ENCODE results near the gene TBC1D9.

Gene TBC1D9

GRCh38 chr4:140609548-140610425 lies 146.4 kb downstream of the TBC1D9 start:
- peak; percentile 32 for FAIRE-seq

GRCh38 chr4:140607852-140608251 lies 148.3 kb downstream of the TBC1D9 start:
- no peak for FAIRE-seq

GRCh38 chr4:140604544-140604943 lies 151.6 kb downstream of the TBC1D9 start:
- no peak for FAIRE-seq

GRCh38 chr4:140603286-140603685 lies 152.9 kb downstream of the TBC1D9 start:
- FAIRE-seq: no peak

GRCh38 chr4:140602714-140603113 lies 153.5 kb downstream of the TBC1D9 start:
- FAIRE-seq: no peak

- no peak for FAIRE-seq
Observed at GRCh38 chr4:140600408-140600807, 155.8 kb downstream of the TBC1D9 start.

- FAIRE-seq: no peak
Observed at GRCh38 chr4:140595065-140595464, 161.1 kb downstream of the TBC1D9 start.

GRCh38 chr4:140584439-140584838 lies 171.7 kb downstream of the TBC1D9 start:
- FAIRE-seq: no peak

GRCh38 chr4:140581078-140581477 lies 175.1 kb downstream of the TBC1D9 start:
- FAIRE-seq: no peak

GRCh38 chr4:140579278-140579677 lies 176.9 kb downstream of the TBC1D9 start:
- FAIRE-seq: no peak

- no peak for FAIRE-seq
Observed at GRCh38 chr4:140575489-140575888, 180.7 kb downstream of the TBC1D9 start.

GRCh38 chr4:140571620-140572019 lies 184.6 kb downstream of the TBC1D9 start:
- FAIRE-seq: no peak
